HFF-Myc (cell line): ENCODE data around the gene FBXO40.
A peak's percentile ranks its signal among the peaks of the same experiment; 100 is the strongest.
"Not testable (repeated sequence)": the region's sequence is repeated elsewhere in the genome, so short reads cannot be mapped to it uniquely, and the experiment has no call there.

Source experiments
- DNase-seq: peaks from one replicate; pipeline ENCODE4 v3.0.0-alpha.2; 2011; ENCODE audit warnings: low read depth; ENCODE audit errors: extremely low read depth
- H3K4me3 ChIP-seq: replicated peaks from 2 replicates; pipeline ENCODE4 v1.5.1; 2011; ENCODE audit warnings: low read depth, mild to moderate bottlenecking, control low read depth, low read length
- CTCF ChIP-seq: IDR thresholded peaks from 2 replicates; pipeline ENCODE4 v1.5.1; 2012; ENCODE audit warnings: mild to moderate bottlenecking, low read depth, low read length, control low read depth; ENCODE audit errors: missing control alignments

FBXO40 gene

GRCh38 chr3:121595765-121596406 is 2.7 kb downstream of the FBXO40 start:
- TF ChIP-seq CTCF: no peak
- DNase-seq: no peak
- H3K4me3 ChIP-seq: no peak overlapping the region

GRCh38 chr3:121598564-121598963 is 5.4 kb downstream of the FBXO40 start:
- H3K4me3 ChIP-seq: no peak overlapping the region
- no peak for TF ChIP-seq CTCF
- DNase-seq: no peak

GRCh38 chr3:121599900-121600299 is 6.7 kb downstream of the FBXO40 start:
- H3K4me3 ChIP-seq, DNase-seq: not testable (repeated sequence)

GRCh38 chr3:121601212-121601812 is 8.1 kb downstream of the FBXO40 start:
- H3K4me3 ChIP-seq: no peak overlapping the region
- no peak for DNase-seq
- no peak for TF ChIP-seq CTCF

GRCh38 chr3:121604759-121605158 is 11.6 kb downstream of the FBXO40 start:
- DNase-seq: no peak
- no peak for TF ChIP-seq CTCF
- H3K4me3 ChIP-seq: no peak overlapping the region

- no peak for TF ChIP-seq CTCF
- no peak for DNase-seq
- H3K4me3 ChIP-seq: no peak overlapping the region
Measured at GRCh38 chr3:121606106-121606505, 12.9 kb downstream of the FBXO40 start.

GRCh38 chr3:121619691-121620090 is 26.5 kb downstream of the FBXO40 start:
- H3K4me3 ChIP-seq: no peak overlapping the region
- TF ChIP-seq CTCF: no peak
- DNase-seq: peak; percentile 2
